HepG2 (cell line): ENCODE measurements around the gene ZNF831. TPM values are rescaled to one million over a fixed set of nuclear protein-coding genes. Genes with fewer than 3 reads are reported as not detected.

ENCODE experiments used
- ATAC-seq: fragments of 200-7000 bp; cut with Tn5 transposase; 3 replicates; pipeline ENCODE4 v1.9.1; 2020; ENCODE audit warnings: mild to moderate bottlenecking, moderate library complexity
- BruUV-seq: library from RNA; stranded (reverse); fragments of 400-500 nt; replicated peaks from 2 replicates; lab custom pipeline; 2021; lab: Mats Ljungman, UMichigan
- CTCF ChIA-PET: fragments of 300-600 bp; formaldehyde crosslinking; extraction: SDS; loops from one replicate; lab custom pipeline; 2021; ENCODE audit warnings: low total read pairs, inconsistent platforms, low intra/inter-chr PET ratio; lab: Yijun Ruan, JAX
- POLR2A ChIA-PET: fragments of 350-600 bp; sonication (Branson Sonifier 250); formaldehyde crosslinking; loops from one replicate; lab custom pipeline; 2020; ENCODE audit warnings: antibody characterized with exemption, inconsistent platforms; lab: Yijun Ruan, JAX
- DNase-seq: peaks from one replicate; pipeline ENCODE4 v3.0.0-alpha.2; 2015; ENCODE audit warnings: low spot score
- FAIRE-seq: peaks from 3 replicates; lab custom pipeline; 2011; peaks lifted over from hg19 to GRCh38; lab: Jason Lieb, UNC
- H2AFZ ChIP-seq: one replicate; pipeline ENCODE4 v1.6.1; 2011; ENCODE audit warnings: low read length, inconsistent platforms
- H3K27ac ChIP-seq: fragments of 300-600 bp; 3 replicates; pipeline ENCODE4 v1.8.0; 2011; ENCODE audit warnings: mixed run types, mild to moderate bottlenecking, mixed read lengths, low read length, inconsistent platforms; ENCODE audit not compliant: insufficient read depth; ENCODE audit errors: extremely low read length
- H3K27me3 ChIP-seq, 2 experiments: fragments of 200-600 bp in 1 of 2; 2 replicates in 1 of 2; 3 replicates in 1 of 2; pipeline versions ENCODE4 v1.6.0 to v1.8.0; 2011; ENCODE audit warnings: low read length in 2 of 2, mild to moderate bottlenecking in 2 of 2, moderate library complexity in 2 of 2, inconsistent platforms in 1 of 2; ENCODE audit not compliant: insufficient read depth in 2 of 2, control insufficient read depth in 1 of 2
- H3K36me3 ChIP-seq, 2 experiments: fragments of 200-600 bp in 1 of 2; replicated peaks in 1 of 2; 2 replicates in 1 of 2; 3 replicates in 1 of 2; pipeline versions ENCODE4 v1.5.1 to v1.8.0; 2011; ENCODE audit warnings: low read length in 2 of 2, inconsistent platforms in 1 of 2; ENCODE audit not compliant: insufficient read depth in 2 of 2, control insufficient read depth in 1 of 2
- H3K4me1 ChIP-seq: 2 replicates; pipeline ENCODE4 v1.5.1; 2012; ENCODE audit warnings: low read length, inconsistent platforms; ENCODE audit not compliant: insufficient read depth
- H3K4me2 ChIP-seq: 2 replicates; pipeline ENCODE4 v1.6.0; 2011; ENCODE audit warnings: low read depth, low read length, inconsistent platforms
- H3K4me3 ChIP-seq, 3 experiments: fragments of 200-600 bp in 1 of 3; sonication (generic), shearing (Covaris generic) in 1 of 3; replicated peaks in 1 of 3; 2 replicates each; pipeline ENCODE4 v1.5.1; 2011 to 2016; ENCODE audit warnings: low read length in 3 of 3, inconsistent platforms in 2 of 3, low read depth in 2 of 3, mild to moderate bottlenecking in 2 of 3, control low read depth in 1 of 3, mixed read lengths in 1 of 3; ENCODE audit not compliant: insufficient read depth in 1 of 3
- H3K79me2 ChIP-seq: one replicate; pipeline ENCODE4 v1.6.1; 2011; ENCODE audit warnings: low read length, inconsistent platforms; ENCODE audit not compliant: insufficient read depth
- H3K9ac ChIP-seq: 2 replicates; pipeline ENCODE4 v1.6.0; 2011; ENCODE audit warnings: mild to moderate bottlenecking, low read depth, low read length, inconsistent platforms; ENCODE audit not compliant: insufficient read depth
- H3K9me3 ChIP-seq: 2 replicates; pipeline ENCODE4 v1.5.1; 2012; ENCODE audit warnings: mild to moderate bottlenecking, low read length
- H4K20me1 ChIP-seq: 2 replicates; pipeline ENCODE4 v1.6.0; 2011; ENCODE audit warnings: inconsistent platforms, mild to moderate bottlenecking, low read length, moderate library complexity; ENCODE audit not compliant: insufficient read depth
- DNMT3B ChIP-seq: conservative IDR thresholded peaks from 2 replicates; pipeline ENCODE4 v1.6.1; 2016; ENCODE audit warnings: missing biosample characterization, control low read depth
- HMGXB4 ChIP-seq, 2 experiments: sonication (generic) in 1 of 2; formaldehyde crosslinking in 1 of 2; IDR thresholded peaks; 2 replicates each; pipeline versions ENCODE4 v1.4.0 to v1.6.1; 2018 to 2020; ENCODE audit warnings: missing genetic modification reagents in 2 of 2, borderline replicate concordance in 1 of 2, low read depth in 1 of 2, mild to moderate bottlenecking in 1 of 2, missing biosample characterization in 1 of 2
- KDM3A ChIP-seq: IDR thresholded peaks from 2 replicates; pipeline ENCODE4 v1.6.1; 2018; ENCODE audit warnings: low read depth, missing compliant biosample characterization
- NR2F1 ChIP-seq, 2 experiments: fragments of 450-650 bp in 1 of 2; formaldehyde crosslinking in 1 of 2; IDR thresholded peaks; 2 replicates each; pipeline versions ENCODE4 v1.5.0 to v1.6.1; 2016 to 2020; ENCODE audit warnings: mild to moderate bottlenecking in 1 of 2, missing compliant biosample characterization in 1 of 2, missing genetic modification reagents in 1 of 2, moderate library complexity in 1 of 2
- PRDM4 ChIP-seq: sonication (generic); formaldehyde crosslinking; IDR thresholded peaks from 2 replicates; pipeline ENCODE4 v1.9.0; 2021; ENCODE audit warnings: missing genetic modification reagents, borderline replicate concordance
- SP5 ChIP-seq: IDR thresholded peaks from 2 replicates; pipeline ENCODE4 v1.6.1; 2016; ENCODE audit warnings: low read depth, borderline replicate concordance
- TFE3 ChIP-seq: IDR thresholded peaks from 2 replicates; pipeline ENCODE4 v1.6.1; 2016
- ZNF556 ChIP-seq: sonication (generic); formaldehyde crosslinking; IDR thresholded peaks from 2 replicates; pipeline ENCODE4 v1.4.0; 2020; ENCODE audit warnings: mild to moderate bottlenecking, missing genetic modification reagents, borderline replicate concordance
- WGBS: methylation state at CpG from one replicate; pipeline ENCODE4 v1.1.6; 2017; ENCODE audit warnings: low lambda C conversion rate; 5-methylcytosine and 5-hydroxymethylcytosine counted together
- in situ Hi-C: cut with HindIII; loops from 2 replicates; pipeline ENCODE4 v1.10.0; 2017; ENCODE audit warnings: low pct_unique_long_range_greater_than_20kb; ENCODE audit not compliant: extremely low pct_ligation_motif_present
- intact Hi-C: fragments of 100-400 bp; cut with micrococcal nuclease; formaldehyde crosslinking; loops from one replicate; pipeline ENCODE4 v1.10.0; 2022; ENCODE audit not compliant: unreplicated experiment
- polyA plus RNA-seq, 8 experiments: library from polyadenylated mRNA; depleted of rRNA in 3 of 8; stranded (reverse) in 7 of 8; unstranded in 1 of 8; fragments of >200 nt; fragmentation: Illumina TruSeq in 4 of 8; extraction: Trizol in 4 of 8; gene quantifications; 2 replicates each; pipeline versions ENCODE4 v1.2.1 to v1.2.3, GENCODE V29; 2011 to 2016; ENCODE audit warnings: low read depth in 4 of 8, missing spikeins in 1 of 8, mixed read lengths in 1 of 8; ENCODE audit not compliant: insufficient read depth in 1 of 8
- total RNA-seq, 5 experiments: library from RNA; depleted of rRNA; stranded (reverse); fragments of >200 nt; fragmentation: Illumina TruSeq; extraction: Trizol; gene quantifications; 2 replicates each; pipeline ENCODE4 v1.2.3, GENCODE V29; 2016; ENCODE audit warnings: low read depth in 1 of 5

The ZNF831 gene
- total and polyA plus RNA-seq, 2 of the 13 experiments (the other 11 are each of a cell fraction or from before 2014, with no cell fraction given): not detected

- ChIA-PET POLR2A (no interaction called here), CTCF (no interaction called here)
- in situ Hi-C loops: no loop called here
- H2AFZ ChIP-seq: no peak overlapping the region
- H3K4me3 ChIP-seq: no peak overlapping the region
- no peak for ATAC-seq
- H3K36me3 ChIP-seq: no peaks in the 10 kb centered on the region
- H3K4me1 ChIP-seq: no peaks in the 10 kb centered on the region
- no peak for TF ChIP-seq KDM3A
- TF ChIP-seq ZNF556: no peak
- TF ChIP-seq NR2F1 (CRISPR knock-in tag; IDR thresholded peaks at IDR 0.05): no peak
- no peak for TF ChIP-seq TFE3 (CRISPR knock-in tag)
- TF ChIP-seq PRDM4 (CRISPR knock-in tag): no peak
- TF ChIP-seq DNMT3B (CRISPR knock-in tag): no peak
- no peak for TF ChIP-seq HMGXB4 (CRISPR knock-in tag; IDR thresholded peaks at IDR 0.05; ENCODE audit: borderline replicate concordance in 1 of 2, low read depth in 1 of 2)
- no peak for TF ChIP-seq SP5 (CRISPR knock-in tag)
- H3K4me2 ChIP-seq: no peak overlapping the region
- H3K9ac ChIP-seq: no peak overlapping the region
- peaks cover 0 to 42% of the 10 kb centered on the region in 2 experiments; a peak in 2 of 5 replicates for H3K27me3 ChIP-seq
- DNase-seq: no peak
- FAIRE-seq: no peak
- no TSS peak for BruUV-seq
- 2% methylated on average over 5 of the region's 5 CpGs for WGBS
- intact Hi-C loops: no loop called here
- no peak overlapping the region for H3K27ac ChIP-seq
- no peaks in the 10 kb centered on the region for H3K9me3 ChIP-seq
- no peaks in the 10 kb centered on the region for H3K79me2 ChIP-seq
- no peaks in the 10 kb centered on the region for H4K20me1 ChIP-seq
Observed at GRCh38 chr20:59235226-59235625, 71.6 kb downstream of the ZNF831 start.
